Ovary (tissue), 3 donors: ENCODE data around the gene TPO.

Source experiments
- EP300 ChIP-seq: sonication (generic); formaldehyde crosslinking; IDR thresholded peaks from one replicate; pipeline ENCODE4 v1.6.1; 2017; ENCODE audit warnings: antibody characterized with exemption
- POLR2A ChIP-seq: fragments of 450-650 bp; IDR thresholded peaks from one replicate; pipeline ENCODE4 v1.6.1; 2017; ENCODE audit warnings: antibody characterized with exemption, mild to moderate bottlenecking, moderate library complexity
- TF ChIP-seq, protein P1 (sequence below), 3 donors: fragments of 450-650 bp in 2 of 3; fragments of 200-600 bp in 1 of 3; IDR thresholded peaks; one replicate each; pipeline versions ENCODE4 v1.5.1 to v1.8.0; 2016 to 2022; ENCODE audit warnings: antibody characterized with exemption in 3 of 3, mild to moderate bottlenecking in 1 of 3
- donor health status: DM: no; HTN: no; CAD: no.

DNA sequence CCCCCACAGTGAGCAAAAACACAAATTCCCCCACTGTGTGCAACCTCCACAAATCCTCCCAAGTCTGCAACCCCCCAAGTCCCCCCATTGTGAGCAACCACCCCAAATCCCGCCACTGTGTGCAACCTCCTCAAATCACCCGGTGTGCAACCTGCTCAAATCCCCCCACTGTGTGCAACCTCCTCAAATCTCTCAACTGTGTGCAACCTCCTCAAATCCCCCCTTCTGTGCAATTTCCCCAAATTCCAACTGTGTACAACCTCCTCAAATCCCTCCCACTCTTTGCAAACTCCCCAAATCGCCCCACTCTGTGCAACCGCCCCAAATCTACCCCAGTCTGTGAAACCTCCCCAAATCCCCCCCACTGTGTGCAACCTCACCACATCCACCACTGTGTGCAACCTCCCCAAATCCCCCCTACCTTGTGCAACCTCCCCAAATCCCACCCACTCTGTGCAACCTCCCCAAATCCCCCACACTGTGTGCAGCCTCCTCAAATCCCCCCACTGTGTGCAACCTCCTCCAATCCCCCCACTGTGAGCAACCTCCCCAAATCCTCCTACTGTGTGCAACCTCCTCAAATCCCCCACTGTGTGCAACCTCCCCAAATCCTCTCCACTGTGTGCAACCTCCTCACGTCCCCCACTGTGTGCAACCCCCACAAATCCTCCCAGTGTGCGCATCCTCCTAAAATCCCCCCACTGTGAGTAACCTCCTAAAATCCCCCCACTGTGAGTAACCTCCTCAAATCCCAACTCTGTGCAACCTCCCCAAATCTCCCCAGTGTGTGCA is 115.2 kb downstream of the TPO start:
- TF ChIP-seq, protein P1, sequence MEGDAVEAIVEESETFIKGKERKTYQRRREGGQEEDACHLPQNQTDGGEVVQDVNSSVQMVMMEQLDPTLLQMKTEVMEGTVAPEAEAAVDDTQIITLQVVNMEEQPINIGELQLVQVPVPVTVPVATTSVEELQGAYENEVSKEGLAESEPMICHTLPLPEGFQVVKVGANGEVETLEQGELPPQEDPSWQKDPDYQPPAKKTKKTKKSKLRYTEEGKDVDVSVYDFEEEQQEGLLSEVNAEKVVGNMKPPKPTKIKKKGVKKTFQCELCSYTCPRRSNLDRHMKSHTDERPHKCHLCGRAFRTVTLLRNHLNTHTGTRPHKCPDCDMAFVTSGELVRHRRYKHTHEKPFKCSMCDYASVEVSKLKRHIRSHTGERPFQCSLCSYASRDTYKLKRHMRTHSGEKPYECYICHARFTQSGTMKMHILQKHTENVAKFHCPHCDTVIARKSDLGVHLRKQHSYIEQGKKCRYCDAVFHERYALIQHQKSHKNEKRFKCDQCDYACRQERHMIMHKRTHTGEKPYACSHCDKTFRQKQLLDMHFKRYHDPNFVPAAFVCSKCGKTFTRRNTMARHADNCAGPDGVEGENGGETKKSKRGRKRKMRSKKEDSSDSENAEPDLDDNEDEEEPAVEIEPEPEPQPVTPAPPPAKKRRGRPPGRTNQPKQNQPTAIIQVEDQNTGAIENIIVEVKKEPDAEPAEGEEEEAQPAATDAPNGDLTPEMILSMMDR (IDR thresholded peaks at IDR 0.05), result no peak
- TF ChIP-seq POLR2A, result no peak
- TF ChIP-seq EP300, result no peak
